ENCODE results near the gene SPTBN4.

Gene SPTBN4

GRCh38 chr19:40607311-40608239 lies 140.8 kb downstream of the SPTBN4 start:
- DNase-seq, result no peak

GRCh38 chr19:40608240-40608621 lies 141.4 kb downstream of the SPTBN4 start:
- DNase-seq, result no peak

- DNase-seq, result no peak
Observed at GRCh38 chr19:40608957-40609356, 142.2 kb downstream of the SPTBN4 start.

GRCh38 chr19:40609561-40610395 lies 143.0 kb downstream of the SPTBN4 start:
- DNase-seq, result peak; percentile 97

GRCh38 chr19:40610396-40611064 lies 143.7 kb downstream of the SPTBN4 start:
- DNase-seq, result peak; percentile 72

- DNase-seq, result peak; percentile 35
Observed at GRCh38 chr19:40611096-40611495, 144.3 kb downstream of the SPTBN4 start.

GRCh38 chr19:40611900-40612698 lies 145.3 kb downstream of the SPTBN4 start:
- no peak for DNase-seq

- DNase-seq, result peak; percentile 77
Observed at GRCh38 chr19:40612831-40613689, 146.3 kb downstream of the SPTBN4 start.

- peak; percentile 87 for DNase-seq
Observed at GRCh38 chr19:40613690-40614621, 147.2 kb downstream of the SPTBN4 start.

GRCh38 chr19:40614622-40615411 lies 148.0 kb downstream of the SPTBN4 start:
- peak; percentile 87 for DNase-seq

GRCh38 chr19:40616178-40616577 lies 149.4 kb downstream of the SPTBN4 start:
- DNase-seq, result no peak

GRCh38 chr19:40616941-40617340 lies 150.1 kb downstream of the SPTBN4 start:
- DNase-seq, result no peak

- no peak for DNase-seq
Observed at GRCh38 chr19:40617961-40618360, 151.2 kb downstream of the SPTBN4 start.

- DNase-seq, result no peak
Observed at GRCh38 chr19:40619333-40620160, 152.7 kb downstream of the SPTBN4 start.

GRCh38 chr19:40620161-40620485 lies 153.3 kb downstream of the SPTBN4 start:
- no peak for DNase-seq

- no peak for DNase-seq
Observed at GRCh38 chr19:40621283-40621682, 154.5 kb downstream of the SPTBN4 start.

GRCh38 chr19:40621966-40622772 lies 155.4 kb downstream of the SPTBN4 start:
- no peak for DNase-seq

GRCh38 chr19:40622773-40623075 lies 155.9 kb downstream of the SPTBN4 start:
- no peak for DNase-seq
